ENCODE measurements around the gene KRTAP10-7. TPM values are rescaled to one million over a fixed set of nuclear protein-coding genes. Genes with fewer than 3 reads are reported as not detected.

The KRTAP10-7 gene
- total RNA-seq, 1 donor from 2014 or later = not detected

GRCh38 chr21:44616591-44616926, 16.2 kb downstream of the KRTAP10-7 start:
- no peak for TF ChIP-seq EZH2phosphoT487 (IDR thresholded peaks at IDR 0.05)
- TF ChIP-seq CTCF (IDR thresholded peaks at IDR 0.05) = no peak
- DNase-seq (ENCODE audit: low spot score) = no peak
- peaks cover 2% of the 10 kb centered on the region for H3K27me3 Mint-ChIP-seq (ENCODE audit: insufficient read depth, low read depth)
- no peak overlapping the region for H3K27ac Mint-ChIP-seq
- no peak overlapping the region for H3K4me3 ChIP-seq
- H3K4me3 Mint-ChIP-seq = no peak overlapping the region
- no peaks in the 10 kb centered on the region for H4K20me1 ChIP-seq (ENCODE audit: low read depth)
- no peaks in the 10 kb centered on the region for H3K27me3 ChIP-seq
- no peak overlapping the region for H3K9ac ChIP-seq
- H3K79me2 ChIP-seq (ENCODE audit: low read depth) = no peaks in the 10 kb centered on the region
- H3K36me3 Mint-ChIP-seq = no peaks in the 10 kb centered on the region
- peaks cover 32% of the 10 kb centered on the region for H3K9me3 Mint-ChIP-seq
- H3K36me3 ChIP-seq = no peaks in the 10 kb centered on the region
- no peaks in the 10 kb centered on the region for H3K9me3 ChIP-seq (ENCODE audit: low read depth)
- H3K27ac ChIP-seq = no peak overlapping the region
- no peak overlapping the region for H3K4me2 ChIP-seq
- peaks cover 5% of the 10 kb centered on the region for H3K4me1 ChIP-seq
- H2AFZ ChIP-seq (replicated peaks) = no peak overlapping the region
- H3K4me1 Mint-ChIP-seq = no peaks in the 10 kb centered on the region
- no peaks in the 10 kb centered on the region for H3F3A ChIP-seq (ENCODE audit: low read depth)

GRCh38 chr21:44617071-44617501, 16.7 kb downstream of the KRTAP10-7 start:
- Mint-ChIP-seq H3K27me3 (ENCODE audit: insufficient read depth, low read depth) (peaks cover 2% of the 10 kb centered on the region), H3K4me3 (no peak overlapping the region)
- DNase-seq (ENCODE audit: low spot score) = no peak

GRCh38 chr21:44618504-44618903, 18.1 kb downstream of the KRTAP10-7 start:
- no peak overlapping the region for H3K4me3 Mint-ChIP-seq
- Histone ChIP-seq H3K36me3 (no peaks in the 10 kb centered on the region), H3K4me3 (no peak overlapping the region), H3F3A (ENCODE audit: low read depth) (no peaks in the 10 kb centered on the region), H3K4me1 (peaks cover 5% of the 10 kb centered on the region), H2AFZ (replicated peaks) (no peak overlapping the region), H3K79me2 (ENCODE audit: low read depth) (no peaks in the 10 kb centered on the region), H3K9me3 (ENCODE audit: low read depth) (peaks cover 6% of the 10 kb centered on the region), H4K20me1 (ENCODE audit: low read depth) (no peaks in the 10 kb centered on the region), H3K27ac (no peak overlapping the region), H3K27me3 (no peaks in the 10 kb centered on the region), H3K9ac (no peak overlapping the region), H3K4me2 (no peak overlapping the region)
- no peak overlapping the region for H3K27ac Mint-ChIP-seq
- H3K27me3 Mint-ChIP-seq (ENCODE audit: insufficient read depth, low read depth) = peaks cover 2% of the 10 kb centered on the region
- no peaks in the 10 kb centered on the region for H3K36me3 Mint-ChIP-seq
- no peaks in the 10 kb centered on the region for H3K4me1 Mint-ChIP-seq
- peaks cover 38% of the 10 kb centered on the region for H3K9me3 Mint-ChIP-seq
- TF ChIP-seq EZH2 (IDR thresholded peaks at IDR 0.05) (no peak), CTCF (IDR thresholded peaks at IDR 0.05) (peak; percentile 30), EZH2phosphoT487 (IDR thresholded peaks at IDR 0.05) (no peak)
- no peak for DNase-seq (ENCODE audit: low spot score)

More at GRCh38 chr21:44617071-44617501, 16.7 kb downstream of the KRTAP10-7 start:
- no peak overlapping the region for H3K27ac ChIP-seq
- H3K9me3 ChIP-seq (ENCODE audit: low read depth) = no peaks in the 10 kb centered on the region
- TF ChIP-seq EZH2phosphoT487 (IDR thresholded peaks at IDR 0.05) = no peak
- no peak for TF ChIP-seq EZH2 (IDR thresholded peaks at IDR 0.05)
- TF ChIP-seq CTCF (IDR thresholded peaks at IDR 0.05) = no peak
- H3F3A ChIP-seq (ENCODE audit: low read depth) = no peaks in the 10 kb centered on the region
- peaks cover 5% of the 10 kb centered on the region for H3K4me1 ChIP-seq
- no peak overlapping the region for H3K27ac Mint-ChIP-seq
- no peak overlapping the region for H3K4me3 ChIP-seq
- H2AFZ ChIP-seq (replicated peaks) = peak overlapping the region; percentile 24
- H3K79me2 ChIP-seq (ENCODE audit: low read depth) = no peaks in the 10 kb centered on the region
- no peaks in the 10 kb centered on the region for H3K36me3 Mint-ChIP-seq
- H3K9me3 Mint-ChIP-seq = peaks cover 34% of the 10 kb centered on the region
- H3K4me2 ChIP-seq = no peak overlapping the region
- no peaks in the 10 kb centered on the region for H3K36me3 ChIP-seq
- no peaks in the 10 kb centered on the region for H3K4me1 Mint-ChIP-seq
- H3K9ac ChIP-seq = no peak overlapping the region
- H3K27me3 ChIP-seq = no peaks in the 10 kb centered on the region
- H4K20me1 ChIP-seq (ENCODE audit: low read depth) = no peaks in the 10 kb centered on the region
